Testis (tissue), 3 donors: ENCODE results near the gene LRRC26. TPM values are rescaled to one million over a fixed set of nuclear protein-coding genes. Genes with fewer than 3 reads are reported as not detected.

Experiments
- DNase-seq: peaks from one replicate; pipeline ENCODE4 v3.0.0-alpha.2; 2019
- H3K27ac ChIP-seq, 2 donors: fragments of 200-600 bp; sonication (generic); one replicate each; pipeline ENCODE4 v1.5.1; 2019
- H3K27me3 ChIP-seq: fragments of 200-600 bp; sonication (generic); one replicate; pipeline ENCODE4 v1.5.1; 2019
- H3K36me3 ChIP-seq: fragments of 200-600 bp; sonication (generic); one replicate; pipeline ENCODE4 v1.5.1; 2017; ENCODE audit warnings: low read depth; ENCODE audit errors: missing control alignments
- H3K4me1 ChIP-seq: fragments of 200-600 bp; sonication (generic); one replicate; pipeline ENCODE4 v1.5.1; 2019
- H3K4me3 ChIP-seq, 2 donors: fragments of 200-600 bp; sonication (generic); one replicate each; pipeline ENCODE4 v1.5.1; 2017 to 2019
- H3K9me3 ChIP-seq: fragments of 200-600 bp; sonication (generic); one replicate; pipeline ENCODE4 v1.5.1; 2017
- CTCF ChIP-seq, 3 experiments: fragments of 450-650 bp in 2 of 3; fragments of 200-600 bp in 1 of 3; sonication (generic) in 1 of 3; IDR thresholded peaks; one replicate each; pipeline ENCODE4 v1.5.1; 2016 to 2019; ENCODE audit warnings: antibody characterized with exemption in 3 of 3, mild to moderate bottlenecking in 2 of 3, moderate library complexity in 1 of 3
- POLR2A ChIP-seq: fragments of 450-650 bp; IDR thresholded peaks from one replicate; pipeline ENCODE4 v1.6.1; 2017; ENCODE audit warnings: antibody characterized with exemption, mild to moderate bottlenecking, moderate library complexity
- WGBS, 2 donors: methylation state at CpG; one replicate each; pipeline ENCODE4 v1.1.5; 2018; 5-methylcytosine and 5-hydroxymethylcytosine counted together
- intact Hi-C: fragments of 100-400 bp; cut with DNase I; formaldehyde crosslinking; loops from one replicate; pipeline ENCODE4 v1.15.1; 2023; ENCODE audit warnings: low total_unique reads
- polyA plus RNA-seq: library from polyadenylated mRNA; stranded (reverse); fragments of 350-450 nt; fragmentation: Illumina TruSeq; extraction: RNeasy Lipid Tissue Mini Kit (QIAGEN cat#74804); gene quantifications from one replicate; pipeline ENCODE4 v1.2.3, GENCODE V29; 2014; ENCODE audit warnings: low read depth, low replicate concordance; ENCODE audit not compliant: insufficient read depth
- total RNA-seq, 2 donors: library from RNA; depleted of rRNA; stranded (reverse); fragments of >200 nt; gene quantifications; one replicate each; pipeline ENCODE4 v1.2.3, GENCODE V29; 2016

Gene LRRC26
- total and polyA plus RNA-seq, 3 donors from 2014 or later: 2.4 to 5.1 TPM; not detected in 1

GRCh38 chr9:137183980-137184595 is 14.2 kb upstream of the LRRC26 start:
- whole genome bisulfite sequencing, 2 donors: 94% methylated on average over 25 to 27 of the region's 27 CpGs
- no peak for TF ChIP-seq POLR2A
- no peak for TF ChIP-seq CTCF (IDR thresholded peaks at IDR 0.05)
- peaks cover 16% of the 10 kb centered on the region for H3K4me1 ChIP-seq
- no peak overlapping the region for H3K4me3 ChIP-seq
- no peak for DNase-seq
- H3K9me3 ChIP-seq: no peaks in the 10 kb centered on the region
- H3K27me3 ChIP-seq: no peaks in the 10 kb centered on the region
- intact Hi-C loops: no loop called here
- no peak overlapping the region for H3K27ac ChIP-seq
- no peaks in the 10 kb centered on the region for H3K36me3 ChIP-seq

DNA sequence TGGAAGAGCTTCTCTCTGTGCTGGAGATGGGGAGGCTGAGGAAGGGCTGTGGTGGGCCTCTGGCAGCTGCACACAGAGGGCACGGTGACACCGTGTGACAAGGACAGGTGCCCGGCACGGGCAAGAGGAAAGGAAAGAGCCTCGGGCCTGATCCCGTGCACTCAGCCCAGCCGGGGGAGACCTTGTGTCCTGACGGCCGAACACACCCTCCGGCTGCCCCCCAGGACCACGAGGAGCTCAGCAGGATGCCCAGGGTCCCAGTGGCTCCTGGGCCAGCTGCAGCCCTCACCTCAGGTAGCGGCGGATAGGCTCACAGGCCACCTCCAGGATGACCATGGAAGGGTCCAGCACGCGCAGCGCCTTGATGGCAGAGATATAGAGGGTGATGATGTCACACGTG is 13.0 kb upstream of the LRRC26 start:
- intact Hi-C loops: no loop called here
- Histone ChIP-seq H3K4me3 (no peak overlapping the region), H3K9me3 (no peaks in the 10 kb centered on the region), H3K27me3 (no peaks in the 10 kb centered on the region), H3K4me1 (peaks cover 16% of the 10 kb centered on the region), H3K27ac (no peak overlapping the region), H3K36me3 (no peaks in the 10 kb centered on the region)
- no peak for DNase-seq
- 89 to 91% methylated on average over 10 to 17 of the region's 17 CpGs for WGBS, 2 donors
- TF ChIP-seq POLR2A (no peak), CTCF (IDR thresholded peaks at IDR 0.05) (no peak)

DNA sequence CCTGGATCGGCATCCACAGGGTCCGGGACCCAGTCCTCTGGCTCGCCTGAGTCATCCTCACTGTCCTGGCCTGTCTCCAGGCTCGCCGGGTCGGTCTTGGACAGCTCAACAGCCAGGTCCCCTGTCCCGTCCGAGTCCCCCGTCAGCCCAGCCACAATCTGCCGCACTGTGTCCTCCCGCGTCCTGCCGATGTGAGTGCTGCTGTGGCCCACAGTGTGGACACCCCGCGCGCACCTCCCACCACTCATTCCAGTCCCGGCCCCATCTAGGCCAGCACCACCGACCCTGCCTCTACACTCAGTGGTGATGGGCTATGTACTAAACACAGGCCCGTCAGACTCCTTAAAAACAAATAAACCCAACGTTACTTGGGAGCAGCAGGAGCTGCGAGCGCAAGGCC is 11.8 kb upstream of the LRRC26 start:
- intact Hi-C loops: no loop called here
- no peaks in the 10 kb centered on the region for H3K36me3 ChIP-seq

GRCh38 chr9:137180491-137180890 is 10.6 kb upstream of the LRRC26 start:
- intact Hi-C loops: no loop called here

More for the DNA sequence above, 11.8 kb upstream of the LRRC26 start:
- Histone ChIP-seq H3K4me3 (no peak overlapping the region), H3K4me1 (peaks cover 5% of the 10 kb centered on the region), H3K27ac (no peak overlapping the region), H3K9me3 (no peaks in the 10 kb centered on the region), H3K27me3 (no peaks in the 10 kb centered on the region)
- 94 to 95% methylated on average over 15 to 22 of the region's 22 CpGs for WGBS, 2 donors
- no peak for TF ChIP-seq CTCF (IDR thresholded peaks at IDR 0.05)
- TF ChIP-seq POLR2A: no peak
- no peak for DNase-seq

More at GRCh38 chr9:137180491-137180890, 10.6 kb upstream of the LRRC26 start:
- H3K27ac ChIP-seq: no peak overlapping the region
- H3K9me3 ChIP-seq: no peaks in the 10 kb centered on the region
- no peak overlapping the region for H3K4me3 ChIP-seq
- no peak for DNase-seq
- no peak for TF ChIP-seq CTCF (IDR thresholded peaks at IDR 0.05)
- TF ChIP-seq POLR2A: no peak
- H3K4me1 ChIP-seq: no peaks in the 10 kb centered on the region
- WGBS, 2 donors: 95% methylated on average over 4 to 20 of the region's 20 CpGs
- H3K27me3 ChIP-seq: no peaks in the 10 kb centered on the region
- no peaks in the 10 kb centered on the region for H3K36me3 ChIP-seq
